T-helper 2 cell treated with Interferon-gamma antibody and Interleukin-4, amounts not matched to agents 5 μg/mL and 100 μg/mL, for 36 hours (primary cell): ENCODE data around the gene PTPRCAP.
A peak's percentile ranks its signal among the peaks of the same experiment; 100 is the strongest.
"Not testable (repeated sequence)": the region's sequence is repeated elsewhere in the genome, so short reads cannot be mapped to it uniquely, and the experiment has no call there.

Experiments used
- DNase-seq: peaks from one replicate; pipeline ENCODE4 v3.0.0; 2021; ENCODE audit warnings: low spot score
- H3K27ac Mint-ChIP-seq: one replicate; pipeline ENCODE4 v1.8.0; 2021; ENCODE audit warnings: mild to moderate bottlenecking, mixed read lengths
- H3K27me3 Mint-ChIP-seq: one replicate; pipeline ENCODE4 v1.8.0; 2021; ENCODE audit warnings: low read depth, mixed read lengths
- H3K36me3 Mint-ChIP-seq: one replicate; pipeline ENCODE4 v1.8.0; 2021; ENCODE audit warnings: low read depth, mixed read lengths
- H3K4me1 Mint-ChIP-seq: one replicate; pipeline ENCODE4 v1.8.0; 2021; ENCODE audit warnings: low read depth, mixed read lengths
- H3K4me3 Mint-ChIP-seq: one replicate; pipeline ENCODE4 v1.8.0; 2022; ENCODE audit warnings: mild to moderate bottlenecking, moderate library complexity, mixed read lengths
- H3K9me3 Mint-ChIP-seq: one replicate; pipeline ENCODE4 v1.8.0; 2021; ENCODE audit warnings: mixed read lengths

PTPRCAP gene

DNA sequence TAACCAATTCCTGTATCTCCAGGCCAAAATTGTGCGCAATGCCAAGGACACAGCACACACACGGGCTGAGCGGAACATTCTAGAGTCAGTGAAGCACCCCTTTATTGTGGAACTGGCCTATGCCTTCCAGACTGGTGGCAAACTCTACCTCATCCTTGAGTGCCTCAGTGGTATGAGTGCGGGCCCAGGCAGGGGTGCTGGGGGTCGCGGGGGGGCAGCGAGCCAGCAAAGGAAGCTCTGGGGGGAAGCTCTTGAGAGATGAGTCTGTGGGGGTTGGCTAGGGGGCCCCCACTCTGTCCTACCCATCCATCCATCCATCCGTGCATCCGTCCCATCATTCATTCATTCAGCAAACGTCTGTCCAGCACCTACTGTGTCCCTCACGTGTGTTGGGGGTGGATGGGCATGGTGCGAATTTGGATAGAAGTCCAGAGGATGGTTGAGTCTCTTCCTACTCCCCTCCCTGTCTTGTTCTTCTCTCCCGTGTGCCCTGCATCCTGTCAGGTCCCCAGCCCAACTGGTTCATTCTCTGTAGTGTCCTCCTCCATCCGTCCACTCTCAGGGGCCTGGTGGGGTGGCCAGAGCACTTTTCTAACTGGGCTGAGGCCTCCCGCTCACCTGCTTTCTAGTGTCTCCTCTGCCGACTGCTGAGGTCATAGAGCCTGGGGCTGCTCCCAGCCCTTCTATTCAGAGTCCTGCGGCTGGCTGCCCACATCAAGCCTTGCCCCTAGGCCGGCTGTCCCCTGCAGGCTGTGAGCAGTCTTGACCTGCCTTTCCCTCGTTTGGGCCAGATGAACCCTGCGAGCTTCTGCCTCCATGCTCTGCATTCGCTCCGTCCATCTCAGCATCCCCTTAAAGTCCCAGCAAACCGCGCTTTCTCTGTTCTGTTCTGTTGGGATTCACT, 5.9 kb downstream of the PTPRCAP start:
- Mint-ChIP-seq H3K4me3 (peak overlapping the region; percentile 33), H3K4me1 (peaks cover 35% of the 10 kb centered on the region), H3K9me3 (no peaks in the 10 kb centered on the region), H3K27me3 (no peaks in the 10 kb centered on the region), H3K36me3 (peaks cover 30% of the 10 kb centered on the region), H3K27ac (peak overlapping the region; percentile 89)
- no peak for DNase-seq

DNA sequence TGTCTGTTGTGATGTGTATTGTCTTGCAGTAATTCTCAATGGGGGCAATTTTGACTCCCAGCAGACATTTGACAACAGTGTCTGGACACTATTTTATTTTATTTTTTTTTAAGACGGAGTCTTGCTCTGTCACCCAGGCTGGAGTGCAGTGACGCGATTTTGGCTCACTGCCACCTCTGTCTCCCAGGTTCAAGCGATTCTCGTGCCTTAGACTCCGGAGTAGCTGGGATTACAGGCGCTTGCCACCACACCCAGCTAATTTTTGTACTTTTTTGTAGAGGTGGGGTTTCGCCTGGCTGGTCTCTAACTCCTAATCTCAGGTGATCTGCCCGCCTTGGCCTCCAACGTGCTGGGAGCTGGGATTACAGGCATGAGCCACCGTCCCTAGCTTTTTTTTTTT, 7.8 kb downstream of the PTPRCAP start:
- Mint-ChIP-seq H3K4me3 (peak overlapping the region; percentile 97), H3K4me1 (peaks cover 35% of the 10 kb centered on the region)

DNA sequence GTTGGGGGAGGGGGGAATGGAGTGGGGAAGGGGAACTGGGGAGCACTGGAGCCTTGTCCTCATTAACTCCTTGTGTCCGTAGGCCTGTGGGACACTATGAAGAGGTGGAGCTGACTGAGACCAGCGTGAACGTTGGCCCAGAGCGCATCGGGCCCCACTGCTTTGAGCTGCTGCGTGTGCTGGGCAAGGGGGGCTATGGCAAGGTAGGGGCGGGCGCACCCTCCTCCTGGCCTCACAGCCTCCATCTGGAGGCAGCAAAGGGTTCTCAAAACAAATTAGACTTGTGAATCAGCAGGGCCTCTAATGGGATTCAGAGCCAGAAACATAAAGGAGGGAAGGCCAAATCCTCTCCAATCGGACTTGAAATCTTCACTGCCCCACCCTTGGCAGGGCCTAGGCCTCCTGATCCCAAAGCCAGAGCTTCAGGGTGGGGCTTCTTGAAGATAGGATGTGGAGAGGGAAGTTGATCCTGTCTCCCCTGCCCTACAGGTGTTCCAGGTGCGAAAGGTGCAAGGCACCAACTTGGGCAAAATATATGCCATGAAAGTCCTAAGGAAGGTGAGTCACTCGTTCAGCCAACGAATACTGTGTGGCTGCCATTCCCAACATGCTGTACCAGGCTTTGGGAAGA, 8.3 kb downstream of the PTPRCAP start:
- Mint-ChIP-seq H3K4me3 (peak overlapping the region; percentile 97), H3K36me3 (peaks cover 17% of the 10 kb centered on the region), H3K27ac (peak overlapping the region; percentile 97), H3K9me3 (no peaks in the 10 kb centered on the region), H3K27me3 (no peaks in the 10 kb centered on the region), H3K4me1 (peaks cover 34% of the 10 kb centered on the region)
- DNase-seq: no peak

More for the DNA sequence above, 7.8 kb downstream of the PTPRCAP start:
- H3K27me3 Mint-ChIP-seq: no peaks in the 10 kb centered on the region
- no peaks in the 10 kb centered on the region for H3K9me3 Mint-ChIP-seq
- peak overlapping the region; percentile 41 for H3K27ac Mint-ChIP-seq
- DNase-seq: no peak
- H3K36me3 Mint-ChIP-seq: peaks cover 19% of the 10 kb centered on the region

DNA sequence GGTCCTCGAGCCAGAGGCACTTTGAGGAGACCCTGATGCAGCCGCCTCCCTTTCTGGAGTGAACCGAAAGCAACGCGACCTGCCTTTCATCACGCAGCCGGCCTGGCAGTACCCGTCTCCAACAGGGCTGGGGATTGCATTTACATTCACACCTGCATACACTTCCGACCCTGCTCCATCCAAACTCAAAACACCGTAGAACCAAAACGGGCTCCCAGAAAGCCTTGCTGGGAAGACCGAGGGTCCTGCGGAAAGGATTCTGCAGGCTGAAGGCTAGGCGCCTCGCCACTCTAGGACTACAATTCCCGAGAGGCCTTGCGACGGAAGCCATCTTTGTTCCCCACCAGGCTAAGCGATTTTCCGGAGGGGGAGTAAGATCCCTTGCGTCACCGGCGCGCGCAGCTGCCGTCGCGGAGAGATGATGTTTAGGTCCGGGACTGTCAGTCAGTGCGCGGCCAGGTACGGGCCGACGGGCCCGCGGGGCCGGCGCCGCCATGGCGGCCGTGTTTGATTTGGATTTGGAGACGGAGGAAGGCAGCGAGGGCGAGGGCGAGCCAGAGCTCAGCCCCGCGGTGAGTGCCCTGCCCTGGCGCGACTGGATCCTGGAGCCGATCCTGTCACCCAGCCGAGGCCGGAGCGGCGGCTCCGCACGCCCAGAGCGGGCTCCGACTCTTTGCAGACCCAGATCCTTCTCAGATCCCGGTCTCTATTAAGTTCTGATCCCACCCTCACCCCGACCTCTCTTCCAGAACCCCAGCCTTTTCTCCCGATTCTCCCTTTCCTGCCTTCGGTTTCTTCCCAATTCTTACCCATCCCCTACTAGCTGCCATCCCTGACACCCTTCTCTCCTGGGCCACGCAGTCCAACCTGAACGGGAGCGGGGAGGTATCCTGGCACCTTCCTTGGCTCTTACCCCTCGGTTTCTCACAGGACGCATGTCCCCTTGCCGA, 9.2 kb downstream of the PTPRCAP start, which contains the start of gene RPS6KB2:
TSS of gene RPS6KB2 (plus strand) at position 443 of the 950 bp plus-strand sequence. CDS start at position 495, 52 bp downstream.
- peak within 1 kb of the TSS; percentile 97 for H3K27ac Mint-ChIP-seq
- H3K27me3 Mint-ChIP-seq: no peaks in the 10 kb centered on the region
- H3K9me3 Mint-ChIP-seq: no peaks in the 10 kb centered on the region
- H3K36me3 Mint-ChIP-seq: peaks cover 16% of the 10 kb centered on the region
- H3K4me3 Mint-ChIP-seq: peak within 1 kb of the TSS; percentile 97
- H3K4me1 Mint-ChIP-seq: peaks cover 31% of the 10 kb centered on the region
- peak; percentile 99 for DNase-seq

DNA sequence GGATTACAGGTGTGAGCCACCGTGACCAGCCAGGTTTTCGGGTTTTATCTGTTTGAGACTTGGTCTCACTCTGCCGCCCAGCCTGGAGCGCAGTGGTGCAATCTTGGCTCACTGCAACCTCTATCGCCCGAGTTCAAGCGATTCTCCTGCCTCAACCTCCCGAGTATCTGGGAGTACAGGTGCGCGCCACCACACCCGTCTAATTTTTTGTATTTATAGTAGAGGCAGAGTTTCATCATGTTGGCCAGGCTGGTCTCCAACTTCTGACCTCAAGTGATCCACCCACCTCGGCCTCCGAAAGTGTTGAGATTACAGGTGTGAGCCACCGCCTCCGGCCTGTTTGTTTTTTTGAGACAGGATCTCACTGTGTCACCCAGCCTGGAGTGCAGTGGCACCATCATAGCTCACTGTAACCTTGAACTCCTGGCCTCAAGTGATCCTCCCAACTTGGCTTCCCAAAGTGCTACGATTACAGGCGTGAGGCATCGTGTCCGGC, 10.1 kb downstream of the PTPRCAP start:
- Mint-ChIP-seq H3K27ac (peak overlapping the region; percentile 97), H3K4me3 (peak overlapping the region; percentile 97), H3K36me3 (peaks cover 14% of the 10 kb centered on the region), H3K4me1 (peaks cover 35% of the 10 kb centered on the region)
- H3K9me3 Mint-ChIP-seq, H3K27me3 Mint-ChIP-seq, DNase-seq: not testable (repeated sequence)

DNA sequence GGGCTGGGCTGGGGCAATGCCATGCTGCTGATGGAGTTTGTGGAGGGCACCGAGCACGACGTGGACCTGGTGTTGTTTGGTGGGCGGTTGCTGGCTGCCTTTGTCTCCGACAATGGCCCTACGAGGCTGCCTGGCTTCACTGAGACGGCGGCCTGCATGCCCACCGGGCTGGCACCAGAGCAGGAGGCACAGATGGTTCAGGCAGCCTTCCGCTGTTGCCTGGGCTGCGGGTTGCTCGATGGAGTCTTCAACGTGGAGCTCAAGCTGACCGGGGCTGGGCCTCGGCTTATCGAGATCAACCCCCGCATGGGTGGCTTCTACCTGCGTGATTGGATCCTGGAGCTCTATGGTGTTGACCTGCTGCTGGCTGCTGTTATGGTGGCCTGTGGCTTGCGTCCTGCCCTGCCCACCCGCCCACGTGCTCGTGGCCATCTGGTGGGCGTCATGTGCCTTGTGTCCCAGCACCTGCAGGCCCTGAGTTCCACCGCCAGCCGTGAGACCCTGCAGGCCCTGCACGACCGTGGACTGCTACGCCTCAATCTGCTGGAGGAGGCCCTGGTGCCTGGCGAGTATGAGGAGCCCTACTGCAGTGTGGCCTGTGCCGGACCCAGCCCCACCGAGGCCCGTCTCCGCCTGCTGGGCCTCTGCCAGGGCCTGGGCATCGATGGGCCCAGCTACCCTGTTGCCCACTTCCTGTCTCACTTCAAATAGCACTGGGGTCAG, 13.4 kb downstream of the PTPRCAP start:
- Mint-ChIP-seq H3K4me1 (peaks cover 33% of the 10 kb centered on the region), H3K27ac (peak overlapping the region; percentile 11), H3K27me3 (no peaks in the 10 kb centered on the region)

DNA sequence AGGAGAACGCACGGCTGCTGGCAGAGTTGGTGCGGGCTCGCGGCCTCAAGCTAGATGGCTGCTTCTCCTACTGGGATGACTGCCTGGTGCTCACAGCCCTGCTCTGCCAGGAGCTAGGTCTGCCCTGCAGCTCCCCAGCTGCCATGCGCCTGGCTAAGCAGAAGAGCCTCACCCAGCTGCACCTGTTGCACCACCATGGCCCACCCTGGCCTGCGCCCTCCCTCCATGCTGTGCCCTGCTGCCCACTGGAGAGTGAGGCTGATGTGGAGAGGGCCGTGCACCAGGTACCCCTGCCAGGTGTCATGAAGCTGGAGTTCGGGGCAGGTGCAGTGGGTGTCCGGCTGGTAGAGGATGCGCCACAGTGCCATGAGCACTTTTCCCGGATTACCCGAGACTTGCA, 14.0 kb downstream of the PTPRCAP start:
- no peaks in the 10 kb centered on the region for H3K36me3 Mint-ChIP-seq
- no peak for DNase-seq
- peaks cover 32% of the 10 kb centered on the region for H3K4me1 Mint-ChIP-seq
- H3K4me3 Mint-ChIP-seq: no peak overlapping the region
- H3K9me3 Mint-ChIP-seq: no peaks in the 10 kb centered on the region
- H3K27me3 Mint-ChIP-seq: no peaks in the 10 kb centered on the region
- no peak overlapping the region for H3K27ac Mint-ChIP-seq

More for the DNA sequence above, 13.4 kb downstream of the PTPRCAP start:
- DNase-seq: no peak
- Mint-ChIP-seq H3K9me3 (no peaks in the 10 kb centered on the region), H3K36me3 (peaks cover 2% of the 10 kb centered on the region), H3K4me3 (no peak overlapping the region)

DNA sequence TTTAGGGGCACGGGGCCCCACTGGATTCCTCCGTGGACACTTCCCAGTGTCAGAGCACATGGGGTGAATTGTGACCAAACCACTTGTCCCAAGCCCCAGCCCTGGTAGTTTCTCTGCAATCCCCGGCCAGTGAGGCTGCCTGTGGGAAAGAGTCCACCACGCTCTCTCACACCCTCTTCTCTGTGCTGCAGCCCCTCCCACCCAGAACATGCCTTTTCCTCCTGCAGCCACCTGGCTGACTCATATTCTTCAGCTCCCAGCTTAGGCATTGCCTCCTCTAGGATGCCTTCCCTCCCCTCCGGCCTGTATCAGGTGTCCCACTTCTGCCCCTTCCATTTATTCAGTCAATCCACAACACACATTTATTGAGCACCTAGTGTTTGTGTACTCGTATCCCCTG, 14.6 kb downstream of the PTPRCAP start:
- Mint-ChIP-seq H3K9me3 (no peaks in the 10 kb centered on the region), H3K27ac (peak overlapping the region; percentile 26), H3K4me1 (peaks cover 33% of the 10 kb centered on the region), H3K36me3 (no peaks in the 10 kb centered on the region), H3K4me3 (no peak overlapping the region), H3K27me3 (no peaks in the 10 kb centered on the region)
- no peak for DNase-seq

DNA sequence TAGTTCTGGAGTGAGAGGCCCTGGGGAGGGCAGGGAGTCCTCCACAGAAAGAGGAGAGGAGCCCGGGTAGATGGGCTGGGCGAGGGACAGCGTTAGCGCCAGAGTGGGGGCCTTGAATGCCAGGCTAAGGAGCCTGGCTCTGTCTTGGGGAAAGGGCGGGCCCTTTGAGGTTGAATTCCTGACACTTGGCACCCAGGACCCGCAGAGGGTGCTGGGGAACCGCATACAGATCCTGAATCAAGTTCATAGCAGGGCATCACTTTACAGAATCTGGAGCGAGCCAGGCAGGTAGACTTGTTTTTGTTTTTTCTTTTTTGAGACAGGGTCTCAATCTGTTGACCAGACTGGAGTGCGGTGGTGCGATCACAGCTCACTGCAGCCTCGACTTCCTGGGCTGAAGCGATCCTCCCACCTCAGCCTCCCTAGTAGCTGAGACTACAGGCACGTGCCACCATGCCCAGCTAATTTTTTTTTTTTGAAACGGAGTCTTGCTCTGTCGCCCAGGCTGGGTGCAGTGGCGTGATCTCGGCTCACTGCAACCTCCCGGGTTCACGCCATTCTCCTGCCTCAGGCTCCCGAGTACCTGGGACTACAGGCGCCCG, 16.0 kb downstream of the PTPRCAP start:
- no peak for DNase-seq
- Mint-ChIP-seq H3K27ac (no peak overlapping the region), H3K4me3 (peak overlapping the region; percentile 70), H3K9me3 (no peaks in the 10 kb centered on the region), H3K4me1 (peaks cover 33% of the 10 kb centered on the region), H3K27me3 (peaks cover 3% of the 10 kb centered on the region), H3K36me3 (no peaks in the 10 kb centered on the region)

DNA sequence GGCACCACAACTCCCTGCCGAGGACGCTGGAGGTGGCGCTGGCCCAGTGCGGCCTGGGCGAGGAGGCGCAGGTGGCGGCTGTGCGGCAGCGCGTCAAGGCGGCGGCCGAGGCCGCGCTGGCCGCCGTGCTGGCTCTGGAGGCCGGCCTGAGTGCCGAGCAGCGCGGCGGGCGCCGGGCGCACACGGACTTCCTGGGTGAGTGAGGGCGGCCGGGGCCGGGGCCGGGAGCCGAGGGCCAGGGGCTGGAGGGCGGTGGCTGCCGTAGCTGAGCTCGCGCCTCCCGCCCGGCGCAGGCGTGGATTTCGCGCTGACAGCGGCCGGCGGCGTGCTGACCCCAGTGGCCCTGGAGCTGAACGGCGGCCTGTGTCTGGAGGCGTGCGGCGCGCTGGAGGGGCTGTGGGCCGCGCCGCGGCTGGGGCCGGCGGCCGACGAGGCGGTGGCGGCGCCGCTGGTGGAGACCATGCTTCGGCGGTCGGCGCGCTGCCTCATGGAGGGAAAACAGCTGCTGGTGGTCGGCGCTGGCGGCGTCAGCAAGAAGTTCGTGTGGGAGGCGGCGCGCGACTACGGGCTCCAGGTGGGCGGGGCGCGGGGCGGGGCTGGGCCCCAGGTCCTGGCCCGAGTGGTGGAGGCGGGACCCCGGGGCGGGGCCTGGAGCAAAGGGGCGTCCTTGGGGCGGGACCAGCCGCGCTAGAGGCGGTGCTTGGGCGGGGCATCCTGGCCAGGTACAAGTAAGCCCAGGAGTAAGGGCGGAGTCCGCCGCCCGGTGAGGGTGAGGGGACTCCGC, 16.6 kb downstream of the PTPRCAP start:
- Mint-ChIP-seq H3K36me3 (no peaks in the 10 kb centered on the region), H3K4me3 (peak overlapping the region; percentile 70), H3K9me3 (no peaks in the 10 kb centered on the region), H3K27me3 (peaks cover 10% of the 10 kb centered on the region), H3K27ac (no peak overlapping the region), H3K4me1 (peaks cover 38% of the 10 kb centered on the region)
- DNase-seq: peak; percentile 93

DNA sequence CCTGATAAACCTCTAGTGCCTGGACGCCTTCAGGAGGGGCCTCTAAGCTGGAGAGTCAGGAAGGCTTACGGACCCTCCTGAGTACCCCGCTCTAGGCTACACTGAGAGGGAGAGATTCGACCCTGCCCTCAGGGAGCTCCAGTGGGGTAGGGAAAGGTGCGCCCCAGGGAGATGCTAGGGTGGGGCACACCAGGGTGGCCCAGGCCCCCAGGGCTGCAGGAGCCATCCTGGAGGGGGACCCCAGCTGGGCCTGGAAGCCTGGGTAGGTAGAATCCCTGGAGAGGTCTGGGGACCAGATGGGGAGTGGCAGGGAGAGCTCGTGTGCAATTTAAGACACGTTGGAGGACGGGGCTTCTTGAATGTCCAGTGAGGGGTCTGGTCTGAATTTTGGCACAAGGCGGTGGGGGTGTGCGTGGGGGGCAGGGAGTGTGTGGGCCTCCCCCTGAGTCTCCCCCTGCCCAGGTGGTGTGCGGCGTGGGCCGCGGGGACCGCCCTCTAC, 17.3 kb downstream of the PTPRCAP start:
- Mint-ChIP-seq H3K4me1 (peaks cover 38% of the 10 kb centered on the region), H3K9me3 (no peaks in the 10 kb centered on the region), H3K36me3 (no peaks in the 10 kb centered on the region), H3K27ac (peak overlapping the region; percentile 70), H3K27me3 (peaks cover 10% of the 10 kb centered on the region), H3K4me3 (peak overlapping the region; percentile 74)
- no peak for DNase-seq
